Brain microvascular endothelial cell (primary cell): ENCODE measurements around the gene RPS16.

ENCODE experiments used
- DNase-seq: peaks from one replicate; pipeline ENCODE4 v3.0.0-alpha.2; 2020
- H3K27ac ChIP-seq: fragments of 250-450 bp; sonication (Bioruptor Pico); 2 replicates; pipeline ENCODE4 v1.5.1; 2020; ENCODE audit warnings: mild to moderate bottlenecking, moderate library complexity
- H3K27me3 ChIP-seq: fragments of 250-450 bp; sonication (Bioruptor Pico); replicated peaks from 2 replicates; pipeline ENCODE4 v1.5.1; 2020; ENCODE audit warnings: mild to moderate bottlenecking
- H3K36me3 ChIP-seq: fragments of 250-450 bp; sonication (Bioruptor Pico); replicated peaks from 2 replicates; pipeline ENCODE4 v1.5.1; 2020; ENCODE audit warnings: mild to moderate bottlenecking
- H3K4me3 ChIP-seq: 2 replicates; pipeline ENCODE4 v1.5.1; 2011; ENCODE audit warnings: low read depth, mild to moderate bottlenecking, control low read depth, low read length, moderate library complexity
- in situ Hi-C: cut with HindIII; loops from 2 replicates; pipeline ENCODE4 v1.10.0; 2017; ENCODE audit warnings: low sequenced_read_pairs, low pct_ligation_motif_present
- TF ChIP-seq, protein P1 (sequence below): IDR thresholded peaks from 2 replicates; pipeline ENCODE4 v1.5.1; 2011; ENCODE audit warnings: low read depth, mild to moderate bottlenecking, moderate library complexity, low read length, control low read depth, inconsistent platforms; ENCODE audit errors: missing control alignments

RPS16 gene

DNA sequence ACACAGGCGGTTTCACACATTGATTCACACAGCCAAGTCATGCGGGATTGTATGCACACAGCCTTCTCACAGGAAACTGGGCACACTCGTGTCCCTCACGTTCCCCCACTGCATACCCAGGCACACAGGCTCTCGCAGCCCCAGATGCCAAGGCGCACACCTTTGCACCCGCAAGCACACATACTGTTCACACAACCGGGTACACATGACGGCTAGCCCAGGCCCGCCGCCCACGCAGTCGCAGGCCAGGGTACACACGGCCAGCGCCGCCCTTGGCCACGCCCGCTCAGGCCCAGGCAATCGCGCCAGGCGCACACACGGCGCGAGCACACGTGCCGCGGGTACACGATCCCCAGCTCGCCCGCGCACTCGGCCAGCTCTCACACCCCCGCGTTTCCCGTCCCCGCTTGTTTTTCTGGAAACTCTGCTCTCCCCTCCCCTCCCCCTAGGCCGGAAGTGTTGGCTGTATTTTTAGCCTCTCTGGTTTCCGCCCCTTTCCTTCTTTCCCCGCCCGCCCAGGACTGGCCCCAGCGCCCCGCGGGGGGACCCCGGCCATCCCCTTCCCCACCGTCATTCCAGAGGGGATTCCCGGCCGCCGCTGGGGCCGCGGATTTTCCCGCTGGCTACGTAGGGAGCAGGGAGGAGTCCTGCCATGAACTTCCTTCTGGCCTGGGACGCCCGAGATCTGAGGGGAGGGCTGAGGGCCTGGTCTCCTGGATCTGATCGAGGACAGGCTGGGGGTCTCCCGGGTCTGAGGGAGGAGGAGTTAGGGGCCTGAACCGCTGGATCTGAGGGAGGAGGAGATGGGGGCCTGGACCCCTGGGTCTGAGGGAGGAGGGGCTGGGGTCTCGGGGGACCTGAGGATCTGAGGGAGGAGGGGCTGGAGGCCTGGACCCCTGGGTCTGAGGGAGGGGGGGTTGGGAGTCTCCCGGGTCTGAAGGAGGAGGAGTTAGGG lies 33.1 kb downstream of the RPS16 start:
- Histone ChIP-seq H3K27me3 (no peaks in the 10 kb centered on the region), H3K27ac (peak overlapping the region; percentile 93), H3K36me3 (no peaks in the 10 kb centered on the region), H3K4me3 (peak overlapping the region; percentile 48)
- TF ChIP-seq, protein P1, sequence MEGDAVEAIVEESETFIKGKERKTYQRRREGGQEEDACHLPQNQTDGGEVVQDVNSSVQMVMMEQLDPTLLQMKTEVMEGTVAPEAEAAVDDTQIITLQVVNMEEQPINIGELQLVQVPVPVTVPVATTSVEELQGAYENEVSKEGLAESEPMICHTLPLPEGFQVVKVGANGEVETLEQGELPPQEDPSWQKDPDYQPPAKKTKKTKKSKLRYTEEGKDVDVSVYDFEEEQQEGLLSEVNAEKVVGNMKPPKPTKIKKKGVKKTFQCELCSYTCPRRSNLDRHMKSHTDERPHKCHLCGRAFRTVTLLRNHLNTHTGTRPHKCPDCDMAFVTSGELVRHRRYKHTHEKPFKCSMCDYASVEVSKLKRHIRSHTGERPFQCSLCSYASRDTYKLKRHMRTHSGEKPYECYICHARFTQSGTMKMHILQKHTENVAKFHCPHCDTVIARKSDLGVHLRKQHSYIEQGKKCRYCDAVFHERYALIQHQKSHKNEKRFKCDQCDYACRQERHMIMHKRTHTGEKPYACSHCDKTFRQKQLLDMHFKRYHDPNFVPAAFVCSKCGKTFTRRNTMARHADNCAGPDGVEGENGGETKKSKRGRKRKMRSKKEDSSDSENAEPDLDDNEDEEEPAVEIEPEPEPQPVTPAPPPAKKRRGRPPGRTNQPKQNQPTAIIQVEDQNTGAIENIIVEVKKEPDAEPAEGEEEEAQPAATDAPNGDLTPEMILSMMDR = no peak
- in situ Hi-C loops = no loop called here
- peak; percentile 88 for DNase-seq

DNA sequence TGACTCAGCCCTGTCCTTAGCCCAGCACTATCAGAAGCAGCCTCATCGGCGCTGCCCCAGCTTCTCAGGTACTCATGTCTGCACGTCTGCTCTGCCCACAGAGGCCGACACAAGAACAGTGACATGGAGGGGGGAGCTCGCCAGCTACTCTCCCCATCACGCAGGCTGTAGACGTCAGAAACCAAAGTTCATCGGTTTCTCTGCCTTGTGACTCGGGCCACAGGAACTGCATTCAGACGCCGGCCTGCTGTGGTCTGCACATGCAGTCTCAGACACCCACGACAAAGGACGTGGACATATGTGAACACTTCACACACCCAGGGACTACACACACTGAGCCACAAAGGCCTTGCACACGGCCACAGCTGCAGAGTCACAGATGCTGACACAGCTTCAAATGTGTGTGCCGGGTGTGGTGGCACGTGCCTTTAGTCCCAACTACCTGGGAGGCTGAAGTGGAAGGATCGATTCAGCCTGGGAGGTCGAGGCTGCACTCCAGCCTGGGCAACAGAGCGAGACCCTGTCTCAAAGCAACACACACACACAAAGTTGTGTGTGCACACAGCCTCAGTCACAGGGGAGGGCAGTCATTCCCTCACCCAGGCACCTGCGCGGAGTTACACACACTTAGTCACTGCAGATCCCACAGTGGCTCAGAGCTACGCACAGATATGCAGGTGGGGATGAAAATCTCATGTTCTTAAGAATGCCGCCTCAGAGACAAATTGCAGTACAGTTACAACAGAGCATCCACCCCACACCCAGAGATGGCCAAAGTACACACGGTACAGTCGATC lies 34.0 kb downstream of the RPS16 start:
- peak; percentile 85 for DNase-seq
- Histone ChIP-seq H3K27ac (peak overlapping the region; percentile 93), H3K27me3 (no peaks in the 10 kb centered on the region), H3K36me3 (peaks cover 4% of the 10 kb centered on the region), H3K4me3 (peak overlapping the region; percentile 33)
- TF ChIP-seq, protein P1 = no peak
- in situ Hi-C loops = no loop called here

DNA sequence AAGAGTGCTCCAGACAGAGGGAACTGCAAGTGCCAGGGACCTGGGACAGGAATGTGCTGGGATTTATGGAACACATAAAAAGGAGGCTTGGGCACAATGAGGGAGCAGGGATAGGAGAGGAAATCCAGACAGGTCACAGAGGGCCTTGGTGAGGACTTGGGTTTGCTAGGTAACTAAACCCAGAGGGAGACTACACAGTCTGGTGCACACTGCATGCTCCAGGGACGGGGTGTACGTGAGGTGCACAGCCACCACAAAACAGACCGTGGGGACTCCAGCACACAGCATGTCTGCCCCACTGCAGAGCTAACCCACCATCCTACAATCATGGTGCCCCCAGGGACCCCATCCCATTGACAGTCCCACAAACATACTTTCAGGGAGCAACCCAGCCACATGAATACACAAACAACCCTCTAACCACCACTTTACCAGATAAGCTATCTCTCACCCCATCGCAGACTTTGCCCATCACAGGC lies 34.6 kb downstream of the RPS16 start:
- in situ Hi-C loops = no loop called here
- DNase-seq = no peak
- TF ChIP-seq, protein P1 = no peak
- H3K4me3 ChIP-seq = no peak overlapping the region
- H3K27me3 ChIP-seq = no peaks in the 10 kb centered on the region
- peaks cover 4% of the 10 kb centered on the region for H3K36me3 ChIP-seq
- H3K27ac ChIP-seq = peak overlapping the region; percentile 93

DNA sequence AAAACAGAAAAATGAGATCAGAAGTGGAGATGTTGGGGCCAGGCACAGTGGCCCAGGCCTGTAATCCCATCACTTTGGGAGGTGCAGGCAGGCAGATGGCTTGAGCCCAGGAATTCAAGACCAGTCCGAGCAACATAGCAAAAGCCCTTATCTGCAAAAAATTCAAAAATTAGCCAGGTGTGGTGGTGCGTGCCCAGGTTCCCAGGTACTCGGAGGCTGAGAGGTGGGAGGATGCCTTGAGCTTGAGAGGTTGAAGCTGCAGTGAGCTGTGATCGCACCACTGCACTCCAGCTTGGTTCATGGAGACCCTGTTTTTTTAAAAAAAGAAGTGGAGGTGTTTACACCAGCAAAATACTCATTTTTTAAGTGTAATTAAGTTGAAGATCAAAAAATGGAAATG lies 35.7 kb downstream of the RPS16 start:
- in situ Hi-C loops = no loop called here
- Histone ChIP-seq H3K36me3 (peaks cover 4% of the 10 kb centered on the region), H3K4me3 (no peak overlapping the region), H3K27me3 (no peaks in the 10 kb centered on the region), H3K27ac (no peak overlapping the region)
- TF ChIP-seq, protein P1 = no peak
- DNase-seq = no peak

DNA sequence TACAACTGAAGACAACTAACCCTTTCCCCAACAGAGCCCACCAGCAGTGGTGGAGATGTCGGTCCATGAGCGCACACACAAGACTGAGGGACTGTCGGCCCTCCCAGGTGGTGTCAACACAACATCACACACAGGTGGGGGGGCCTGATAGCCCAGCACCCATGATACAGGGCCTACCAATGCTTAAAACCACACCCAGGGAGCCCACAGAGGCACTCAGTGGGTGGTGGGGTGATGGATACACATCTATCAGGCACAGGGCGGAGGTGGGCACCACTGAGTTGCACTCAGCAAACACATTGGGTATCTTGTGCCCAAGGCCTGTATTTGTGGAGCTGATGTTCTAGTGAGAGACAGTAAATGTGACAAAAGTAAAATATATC lies 36.1 kb downstream of the RPS16 start:
- in situ Hi-C loops = no loop called here
- TF ChIP-seq, protein P1 = no peak
- Histone ChIP-seq H3K4me3 (no peak overlapping the region), H3K27me3 (no peaks in the 10 kb centered on the region), H3K27ac (no peak overlapping the region), H3K36me3 (peaks cover 4% of the 10 kb centered on the region)
- no peak for DNase-seq
